ENCODE results near the gene NIPAL4.

Gene NIPAL4

GRCh38 chr5:157514974-157515373, 55.0 kb downstream of the NIPAL4 start:
- Histone ChIP-seq H3K9me2 (replicated peaks; ENCODE audit: control insufficient read depth, low read length) (no peaks in the 10 kb centered on the region), H3K36me3 (ENCODE audit: control insufficient read depth, low read length) (peaks cover 97% of the 10 kb centered on the region), H3K9me3 (ENCODE audit: control insufficient read depth, insufficient read depth, low read length) (no peaks in the 10 kb centered on the region), H3K4me1 (ENCODE audit: control insufficient read depth, low read length) (peaks cover 36% of the 10 kb centered on the region), H4K20me1 (ENCODE audit: control insufficient read depth, insufficient read depth, low read depth, low read length) (no peaks in the 10 kb centered on the region), H3F3A (ENCODE audit: control insufficient read depth, insufficient read depth) (peaks cover 9% of the 10 kb centered on the region), H3K4me3 (ENCODE audit: low read length) (no peak overlapping the region), H3K4me2 (ENCODE audit: low read length) (no peak overlapping the region), H3K27me3 (ENCODE audit: control insufficient read depth, low read length) (no peaks in the 10 kb centered on the region), H3K27ac (ENCODE audit: low read depth, low read length) (no peak overlapping the region), H3K79me2 (ENCODE audit: control insufficient read depth, low read length) (no peaks in the 10 kb centered on the region)
- TF ChIP-seq EZH2phosphoT487 (IDR thresholded peaks at IDR 0.05; ENCODE audit: borderline replicate concordance, low read length) (no peak), CTCF (IDR thresholded peaks at IDR 0.05; ENCODE audit: low read depth, low read length, poor library complexity, severe bottlenecking) (no peak)

DNA sequence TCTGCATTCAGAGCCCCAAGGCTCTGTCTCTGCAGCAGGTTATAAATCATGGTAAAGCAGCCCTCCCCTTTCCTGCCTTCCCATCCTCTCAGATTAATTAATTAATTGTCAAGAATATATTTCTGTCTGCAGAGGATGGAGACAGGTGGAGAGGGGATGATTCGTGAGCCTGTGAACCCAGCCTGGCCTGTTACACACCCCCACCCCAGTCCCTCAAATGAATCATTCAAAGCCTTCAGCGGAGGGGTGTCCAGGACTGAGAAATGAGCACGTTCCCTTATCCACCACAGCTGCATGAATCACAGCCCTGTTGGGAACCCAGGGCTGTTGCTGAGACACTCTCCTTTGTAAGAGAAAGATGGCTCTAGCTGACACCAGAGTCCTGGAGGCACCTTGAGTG, 56.0 kb downstream of the NIPAL4 start:
- Histone ChIP-seq H3K4me3 (ENCODE audit: low read length) (no peak overlapping the region), H3K27ac (ENCODE audit: low read depth, low read length) (no peak overlapping the region), H3K4me2 (ENCODE audit: low read length) (no peak overlapping the region), H4K20me1 (ENCODE audit: control insufficient read depth, insufficient read depth, low read depth, low read length) (no peaks in the 10 kb centered on the region), H3K4me1 (ENCODE audit: control insufficient read depth, low read length) (peaks cover 25% of the 10 kb centered on the region), H3K79me2 (ENCODE audit: control insufficient read depth, low read length) (no peaks in the 10 kb centered on the region; the same call in 1 of the 2 replicates), H3K9me3 (ENCODE audit: control insufficient read depth, insufficient read depth, low read length) (no peaks in the 10 kb centered on the region), H3K36me3 (ENCODE audit: control insufficient read depth, low read length) (peaks cover 96% of the 10 kb centered on the region), H3K27me3 (ENCODE audit: control insufficient read depth, low read length) (no peaks in the 10 kb centered on the region), H3F3A (ENCODE audit: control insufficient read depth, insufficient read depth) (peaks cover 5% of the 10 kb centered on the region), H3K9me2 (replicated peaks; ENCODE audit: control insufficient read depth, low read length) (no peaks in the 10 kb centered on the region)
- TF ChIP-seq CTCF (IDR thresholded peaks at IDR 0.05; ENCODE audit: low read depth, low read length, poor library complexity, severe bottlenecking): no peak
- no peak for TF ChIP-seq EZH2phosphoT487 (IDR thresholded peaks at IDR 0.05; ENCODE audit: borderline replicate concordance, low read length)

DNA sequence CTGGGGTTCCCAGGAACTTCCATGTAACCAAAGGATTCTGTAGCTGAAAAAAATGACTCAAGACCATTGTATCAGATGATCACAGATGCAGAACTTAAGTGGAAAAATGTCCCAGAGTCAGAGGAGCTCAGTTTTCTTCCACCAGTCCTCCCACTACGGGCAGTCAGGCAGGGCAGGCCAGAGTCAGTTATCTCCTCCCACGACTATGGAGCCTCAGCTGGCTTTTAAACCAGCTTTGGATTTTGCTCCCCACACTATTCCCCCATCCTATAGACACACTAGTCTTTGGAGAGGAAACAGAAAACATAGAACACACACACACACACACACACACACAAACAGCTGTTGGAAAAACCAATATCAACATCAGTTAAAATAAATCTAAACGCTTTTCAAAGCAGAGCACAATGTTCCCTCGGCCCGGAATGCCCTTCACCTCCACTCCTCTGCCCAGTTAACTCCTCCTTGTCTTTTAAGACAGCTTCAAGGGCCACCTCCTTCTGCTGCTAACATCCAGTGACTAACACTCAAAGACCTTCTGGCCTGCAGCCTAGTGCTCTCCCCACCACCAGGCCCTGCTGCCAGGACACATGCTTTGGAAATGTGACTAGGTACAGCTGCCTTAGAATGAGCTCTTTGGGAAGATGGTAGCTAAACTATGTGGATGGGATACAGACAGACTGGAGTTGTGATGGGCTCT, 56.8 kb downstream of the NIPAL4 start:
- H3K36me3 ChIP-seq (ENCODE audit: control insufficient read depth, low read length): peaks cover 96% of the 10 kb centered on the region
- TF ChIP-seq EZH2phosphoT487 (IDR thresholded peaks at IDR 0.05; ENCODE audit: borderline replicate concordance, low read length): no peak
- TF ChIP-seq CTCF (IDR thresholded peaks at IDR 0.05; ENCODE audit: low read depth, low read length, poor library complexity, severe bottlenecking): no peak
- peaks cover 18% of the 10 kb centered on the region for H3K4me1 ChIP-seq (ENCODE audit: control insufficient read depth, low read length)
- no peak overlapping the region for H3K4me2 ChIP-seq (ENCODE audit: low read length)
- no peaks in the 10 kb centered on the region for H4K20me1 ChIP-seq (ENCODE audit: control insufficient read depth, insufficient read depth, low read depth, low read length)
- no peak overlapping the region for H3K4me3 ChIP-seq (ENCODE audit: low read length)
- no peak overlapping the region for H3K27ac ChIP-seq (ENCODE audit: low read depth, low read length)
- no peaks in the 10 kb centered on the region for H3K27me3 ChIP-seq (ENCODE audit: control insufficient read depth, low read length)
- H3K79me2 ChIP-seq (ENCODE audit: control insufficient read depth, low read length): peaks cover 1% of the 10 kb centered on the region
- no peaks in the 10 kb centered on the region for H3K9me3 ChIP-seq (ENCODE audit: control insufficient read depth, insufficient read depth, low read length)
- no peaks in the 10 kb centered on the region for H3K9me2 ChIP-seq (replicated peaks; ENCODE audit: control insufficient read depth, low read length)
- no peaks in the 10 kb centered on the region; the same call in 1 of the 2 replicates for H3F3A ChIP-seq (ENCODE audit: control insufficient read depth, insufficient read depth)

Measured in DOHH2 (cell line).